GM13977 (cell line): ENCODE data around the gene FGF4.

ENCODE experiments used
- DNase-seq: peaks from one replicate; pipeline ENCODE4 v3.0.0; 2012; ENCODE audit warnings: low spot score
- CTCF ChIP-seq: IDR thresholded peaks from 2 replicates; pipeline ENCODE4 v1.5.1; 2012; ENCODE audit warnings: mild to moderate bottlenecking, control low read depth; ENCODE audit not compliant: insufficient read depth; ENCODE audit errors: extremely low read depth, missing control alignments
- in situ Hi-C: fragments of 300-500 bp; cut with MboI; formaldehyde crosslinking; loops from one replicate; pipeline ENCODE4 v1.12.0; 2022; ENCODE audit warnings: low sequenced_read_pairs, low pct_unique_long_range_greater_than_20kb, mixed read lengths, inconsistent platforms; ENCODE audit not compliant: unreplicated experiment

The FGF4 gene

GRCh38 chr11:69818603-69819441, 43.7 kb upstream of the FGF4 start, which contains the start of gene FGF3:
Gene FGF3, minus strand, starts transcription at chr11:69819416. Its CDS starts 483 bp downstream, at chr11:69818933.
- in situ Hi-C loops, result no loop called here
- DNase-seq, result no peak
- no peak for TF ChIP-seq CTCF

GRCh38 chr11:69818231-69818602, 43.1 kb upstream of the FGF4 start:
- DNase-seq, result no peak
- no peak for TF ChIP-seq CTCF

GRCh38 chr11:69817265-69818230, 42.4 kb upstream of the FGF4 start:
- in situ Hi-C loops, result no loop called here
- no peak for DNase-seq
- TF ChIP-seq CTCF, result no peak

More at GRCh38 chr11:69818231-69818602, 43.1 kb upstream of the FGF4 start:
- in situ Hi-C loops, result no loop called here

GRCh38 chr11:69816671-69817070, 41.5 kb upstream of the FGF4 start:
- in situ Hi-C loops, result no loop called here
- no peak for TF ChIP-seq CTCF
- no peak for DNase-seq

GRCh38 chr11:69815973-69816372, 40.8 kb upstream of the FGF4 start:
- in situ Hi-C loops, result no loop called here
- no peak for DNase-seq
- TF ChIP-seq CTCF, result no peak

- in situ Hi-C loops, result no loop called here
- no peak for DNase-seq
- no peak for TF ChIP-seq CTCF
Measured at GRCh38 chr11:69814902-69815301, 39.8 kb upstream of the FGF4 start.
